HPDE6-E6E7 (cell line): Measurements from ENCODE around the gene PDSS2.
"Not testable (repeated sequence)": the region's sequence is repeated elsewhere in the genome, so short reads cannot be mapped to it uniquely, and the experiment has no call there.

Experiments
- DNase-seq: peaks from one replicate; pipeline ENCODE4 v3.0.0; 2011; ENCODE audit warnings: missing footprints; ENCODE audit errors: extremely low spot score

PDSS2 gene

DNA sequence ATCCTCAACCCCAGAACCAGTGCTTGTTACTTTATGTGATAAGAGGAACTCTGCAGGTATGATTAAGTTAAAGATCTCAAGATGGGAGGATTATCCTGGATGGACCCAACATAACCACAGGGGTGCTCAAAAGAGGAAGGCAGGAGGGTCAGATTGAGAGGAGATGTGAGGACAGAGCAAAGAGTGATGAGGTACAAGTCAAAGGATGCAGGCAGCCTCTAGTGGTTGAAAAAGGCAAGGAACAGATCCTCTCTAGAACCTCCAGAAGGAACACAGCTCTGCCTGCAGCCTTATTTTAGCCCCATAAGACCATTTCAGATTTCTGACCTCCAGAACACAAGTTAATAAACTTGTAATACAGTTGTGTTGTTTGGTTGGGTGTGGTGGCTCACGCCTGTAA is 41.2 kb downstream of the PDSS2 start:
- DNase-seq, result no peak

DNA sequence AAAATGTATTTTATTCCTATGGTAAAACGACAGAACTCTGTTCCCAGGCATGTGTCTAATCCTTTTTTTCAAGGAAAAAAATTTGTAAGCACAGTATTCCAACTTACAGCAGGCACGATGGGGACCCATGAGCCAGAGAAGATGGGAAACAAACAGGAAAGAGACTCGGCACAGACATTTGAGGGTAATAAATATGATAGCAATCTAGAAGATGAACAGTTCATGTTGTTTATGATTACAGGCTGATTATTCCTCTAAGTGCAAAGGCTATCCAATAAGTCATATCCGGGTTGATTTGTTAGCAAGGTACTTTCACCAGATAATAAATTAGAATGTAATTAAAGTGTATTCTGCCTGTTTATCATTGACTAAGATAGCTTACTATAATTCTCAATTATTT is 43.2 kb downstream of the PDSS2 start:
- no peak for DNase-seq

DNA sequence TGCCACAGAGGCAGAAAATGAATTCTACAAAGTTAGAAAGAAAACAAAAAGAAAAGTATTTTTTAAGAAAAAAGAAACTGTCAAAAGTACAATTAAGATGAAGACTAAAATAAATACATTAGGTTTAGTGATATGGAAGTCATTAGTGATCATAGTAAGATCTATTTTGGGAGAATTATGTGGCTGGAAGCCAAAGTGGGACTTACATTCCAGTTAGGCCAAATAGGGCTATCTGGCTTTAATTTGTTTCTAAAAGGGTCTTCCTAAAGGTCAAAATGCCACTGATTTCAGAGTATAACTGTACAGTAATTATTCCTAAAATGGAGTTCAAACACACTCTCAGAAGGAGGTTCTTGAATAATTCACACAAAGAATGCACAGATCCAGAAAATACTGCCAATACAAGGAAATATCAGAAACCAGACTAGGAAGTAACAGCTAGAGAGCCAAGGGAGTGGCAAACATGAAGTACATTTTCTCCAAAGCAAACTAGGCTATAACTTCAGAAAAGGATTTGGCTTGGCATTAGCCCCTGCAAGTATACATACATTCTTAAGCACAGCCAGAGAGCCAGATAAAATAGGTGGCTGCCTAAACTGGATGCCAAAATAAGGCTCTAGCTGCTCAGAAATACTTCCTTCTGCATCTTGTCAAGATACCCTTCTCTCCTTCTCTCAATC is 45.3 kb downstream of the PDSS2 start:
- DNase-seq, result no peak

DNA sequence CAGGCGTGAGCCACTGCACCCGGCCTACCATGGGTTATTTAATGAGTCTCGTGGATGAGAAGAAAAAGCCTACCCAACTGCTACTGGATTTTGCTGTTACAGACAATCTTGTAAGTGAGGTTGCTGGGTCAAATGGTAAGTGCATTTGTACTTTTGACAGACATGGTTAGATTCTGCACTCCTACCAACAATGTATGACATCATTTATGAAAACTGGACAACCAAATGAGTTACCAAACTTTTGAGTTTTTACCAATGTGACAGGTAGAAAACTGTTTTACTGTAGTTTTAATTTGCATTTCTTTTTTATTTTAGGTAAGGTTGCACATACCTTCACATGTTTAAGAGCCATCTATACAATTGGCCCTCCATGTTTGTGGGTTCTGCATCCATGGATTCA is 48.2 kb downstream of the PDSS2 start:
- DNase-seq, result no peak

DNA sequence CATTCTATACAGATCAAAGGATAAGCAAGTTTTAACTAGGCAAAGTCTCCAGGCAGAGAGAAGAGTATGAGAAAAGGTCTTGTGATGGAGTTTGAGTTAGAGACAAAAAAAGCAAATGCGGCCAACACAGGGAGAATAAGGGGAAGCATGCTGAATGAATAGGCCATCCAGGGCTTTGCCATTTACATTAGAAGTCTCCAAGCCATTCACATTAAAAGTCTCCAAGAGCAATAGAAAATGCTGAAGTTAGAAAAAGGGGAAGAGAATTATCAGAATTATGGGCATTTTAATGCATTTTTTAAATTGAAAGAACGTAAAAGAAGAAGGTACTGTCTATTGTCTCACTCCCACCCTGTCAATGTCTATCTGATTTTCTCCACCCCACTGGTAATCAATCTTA is 49.4 kb downstream of the PDSS2 start:
- no peak for DNase-seq

DNA sequence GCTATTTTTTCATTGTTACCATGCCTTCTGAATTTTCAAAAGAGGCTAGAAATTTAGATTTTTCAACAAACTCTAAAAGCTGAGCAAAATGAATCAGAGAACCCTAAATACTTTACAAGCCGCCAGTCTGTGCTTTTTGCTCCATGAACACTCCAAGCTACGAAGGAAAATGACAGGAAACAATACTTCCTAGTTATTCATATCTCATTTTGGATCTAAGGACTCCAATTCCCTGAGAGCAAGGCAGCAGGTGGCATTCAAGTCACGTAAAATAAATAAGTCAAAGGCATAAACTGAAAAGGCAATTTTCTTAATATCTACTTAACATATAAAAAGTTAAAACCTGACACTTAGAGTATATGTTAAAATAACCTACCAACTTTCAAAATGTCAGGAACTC is 50.6 kb downstream of the PDSS2 start:
- DNase-seq, result no peak

DNA sequence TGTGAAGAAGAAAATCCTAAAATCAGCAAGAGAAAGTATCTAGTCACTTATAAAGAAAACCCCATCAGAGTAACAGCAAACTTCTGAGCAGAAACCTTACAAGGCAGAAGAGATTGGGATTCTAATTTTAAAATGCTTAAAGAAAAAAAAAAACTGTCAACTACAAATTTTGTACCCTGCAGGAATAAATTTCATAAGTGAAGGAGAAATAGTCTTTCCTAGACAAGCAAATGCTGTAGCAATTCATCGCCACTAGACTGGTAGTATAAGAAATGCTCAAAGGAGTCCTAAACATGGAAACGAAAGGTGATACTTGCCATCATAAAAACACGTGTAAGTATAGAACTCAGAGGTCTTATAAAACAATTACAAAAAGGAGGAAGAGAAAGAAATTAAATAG is 54.4 kb downstream of the PDSS2 start:
- DNase-seq, result no peak

DNA sequence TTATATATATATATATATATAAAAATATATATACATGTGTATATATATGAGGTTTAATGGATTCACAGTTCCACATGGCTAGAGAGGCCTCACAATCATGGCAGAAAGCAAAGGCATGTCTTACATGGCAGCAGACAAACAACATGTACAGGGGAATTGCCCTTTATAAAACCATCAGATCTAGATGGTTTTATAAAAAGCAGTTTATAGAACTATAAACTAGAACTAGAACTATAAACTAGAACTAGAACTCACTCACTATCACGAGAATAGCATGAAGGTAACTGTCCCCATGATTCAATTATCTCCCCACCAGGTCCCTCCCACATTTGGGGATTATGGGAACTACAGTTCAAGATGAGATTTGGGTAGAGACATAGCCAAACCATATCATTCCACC is 56.8 kb downstream of the PDSS2 start:
- no peak for DNase-seq

DNA sequence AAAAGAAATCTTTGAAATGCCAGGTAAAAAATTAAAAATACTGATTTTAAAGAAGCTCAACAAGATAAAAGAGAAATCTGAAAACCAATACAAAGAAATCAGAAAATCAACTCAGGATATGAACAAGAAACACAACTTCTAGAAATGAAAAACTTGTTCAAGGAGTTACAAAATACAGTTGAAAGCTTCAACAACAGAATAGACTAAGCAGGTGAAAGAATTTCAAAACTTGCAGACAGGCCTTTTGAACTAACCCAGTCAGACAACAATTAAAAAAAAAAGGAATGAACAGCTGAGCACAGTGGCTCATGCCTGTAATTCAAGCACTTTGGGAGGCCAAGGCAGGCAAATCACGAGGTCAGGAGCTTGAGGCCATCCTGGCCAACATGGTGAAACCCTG is 57.8 kb downstream of the PDSS2 start:
- no peak for DNase-seq

DNA sequence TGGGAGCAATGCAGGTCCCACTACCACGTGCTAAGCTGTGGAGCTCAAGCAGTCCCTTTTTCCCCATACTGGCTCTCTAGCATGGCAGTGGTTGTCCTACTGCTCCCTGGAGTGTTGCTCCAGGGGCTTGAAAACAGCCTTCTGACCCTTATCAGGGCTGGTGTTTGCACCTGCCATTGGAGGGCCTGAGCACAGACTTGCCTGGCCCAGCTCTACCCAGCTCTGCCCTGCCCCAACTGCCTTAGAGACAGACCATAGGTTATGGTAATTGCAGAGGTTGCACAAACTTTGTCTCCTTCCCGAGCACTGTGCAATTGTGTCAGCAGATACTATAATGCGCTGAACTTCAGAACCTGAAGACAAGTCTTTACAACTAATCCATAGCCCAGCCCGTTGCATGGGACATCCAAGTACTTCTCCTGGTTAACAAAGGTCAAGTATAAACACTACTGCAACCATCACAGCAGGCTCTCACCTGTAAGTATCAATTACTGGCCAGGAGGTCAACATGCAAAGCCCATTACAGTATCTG is 58.7 kb downstream of the PDSS2 start:
- no peak for DNase-seq

DNA sequence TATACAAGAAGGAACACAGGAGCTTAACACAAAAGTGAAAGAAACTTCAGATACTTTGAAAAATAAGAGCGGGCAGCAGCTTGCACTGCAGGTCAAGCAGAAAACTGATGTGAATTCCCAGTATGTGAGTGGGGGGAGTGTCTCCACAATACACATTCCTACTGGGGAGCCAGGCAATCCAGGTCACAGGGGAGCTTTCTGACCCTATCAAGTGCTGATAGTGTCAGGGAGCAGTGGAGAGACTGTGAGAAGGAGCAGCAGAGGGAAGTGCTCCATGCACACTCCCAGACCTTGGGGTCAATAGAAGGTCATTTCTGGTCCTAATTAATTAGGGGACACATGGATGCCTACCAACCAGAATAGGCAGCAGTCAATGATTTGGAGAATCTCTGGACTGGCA is 59.4 kb downstream of the PDSS2 start:
- DNase-seq, result no peak

DNA sequence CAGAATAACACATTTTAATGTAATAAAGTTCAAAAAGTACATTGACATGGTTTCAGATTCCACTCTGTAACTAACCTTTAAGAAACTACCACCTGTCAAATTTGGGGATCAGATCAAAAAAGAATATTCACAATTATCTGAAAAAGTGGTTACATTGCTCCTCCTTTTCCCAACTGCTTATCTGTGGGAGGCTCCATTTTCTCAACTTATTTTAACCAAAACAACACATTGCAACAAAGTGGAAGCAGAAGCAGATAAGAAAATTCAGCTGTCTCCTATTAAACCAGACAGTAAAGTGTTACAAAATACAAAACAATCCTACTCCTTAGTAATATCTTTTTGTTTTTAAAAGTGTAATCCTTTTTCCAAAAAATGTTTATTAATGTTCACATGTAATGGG is 61.4 kb downstream of the PDSS2 start:
- DNase-seq, result no peak

DNA sequence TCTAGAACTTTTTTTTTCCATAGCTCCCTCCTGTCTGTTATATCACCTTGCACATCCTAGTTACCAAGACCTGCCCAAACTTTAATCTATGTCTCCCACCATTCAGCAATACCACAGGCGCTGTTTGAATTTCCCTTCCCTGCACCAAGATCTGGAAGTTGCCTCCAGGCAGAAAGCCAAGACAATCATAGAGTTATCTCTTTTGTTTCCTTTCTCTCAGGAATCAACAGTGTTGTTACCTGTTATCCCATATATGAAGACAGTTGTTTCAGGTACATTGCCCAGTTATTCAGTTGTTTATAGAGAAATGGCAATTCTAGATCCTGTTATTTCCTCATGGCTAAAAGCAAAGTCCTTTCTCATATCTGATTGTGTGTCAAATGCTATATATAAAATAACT is 63.2 kb downstream of the PDSS2 start:
- DNase-seq, result no peak

DNA sequence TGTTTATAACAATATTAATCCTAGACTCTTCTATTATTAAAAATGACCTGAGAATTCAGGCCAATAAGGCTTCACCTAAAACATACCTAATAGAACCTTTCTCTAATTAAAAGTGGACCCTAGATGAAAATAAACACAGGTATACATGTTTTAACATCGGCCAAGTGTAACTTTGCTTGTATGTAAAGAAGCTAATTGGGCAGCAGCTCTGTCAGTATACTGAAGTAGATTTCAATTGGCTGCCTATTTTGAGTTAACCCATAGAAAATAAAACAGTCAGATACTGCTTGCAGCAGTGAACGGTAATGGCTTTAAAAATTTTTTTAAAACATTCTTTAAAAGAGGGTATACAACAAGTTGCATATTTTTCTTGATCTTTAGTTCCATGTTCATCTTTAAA is 67.3 kb downstream of the PDSS2 start:
- DNase-seq, result no peak

DNA sequence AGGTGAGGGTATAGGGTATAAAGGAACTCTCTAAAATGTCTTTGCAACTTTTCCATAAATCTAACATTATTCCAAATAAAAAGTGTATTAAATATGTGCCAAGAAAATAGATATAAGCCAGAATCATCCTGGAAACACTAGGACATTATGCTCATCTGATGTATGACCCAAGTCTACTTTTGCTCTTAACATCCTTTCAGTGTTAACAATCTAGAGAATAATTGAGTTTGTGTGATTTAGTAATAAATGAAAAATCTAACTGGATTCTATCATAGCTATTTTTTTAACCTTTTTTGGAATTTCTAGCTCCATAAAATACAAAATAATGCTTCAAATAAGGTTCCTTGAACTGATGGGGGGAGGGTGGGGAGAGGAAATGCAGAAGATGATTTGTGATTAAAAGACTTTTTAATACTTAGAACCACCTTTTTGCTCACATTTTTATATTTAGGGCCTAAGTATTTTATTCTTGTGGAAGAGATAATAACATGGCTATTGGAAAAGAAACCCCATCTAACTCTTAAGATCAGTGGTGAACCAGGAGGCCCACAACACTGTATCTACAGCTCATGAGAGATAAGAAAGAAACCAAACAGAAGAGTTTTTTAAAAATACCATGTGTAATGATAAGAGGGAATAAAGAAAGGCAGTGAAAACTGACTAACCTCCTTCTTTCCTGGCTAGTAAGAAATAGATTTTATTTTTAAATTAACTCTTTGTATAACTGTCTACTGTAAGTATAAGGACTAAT is 68.5 kb downstream of the PDSS2 start:
- no peak for DNase-seq

DNA sequence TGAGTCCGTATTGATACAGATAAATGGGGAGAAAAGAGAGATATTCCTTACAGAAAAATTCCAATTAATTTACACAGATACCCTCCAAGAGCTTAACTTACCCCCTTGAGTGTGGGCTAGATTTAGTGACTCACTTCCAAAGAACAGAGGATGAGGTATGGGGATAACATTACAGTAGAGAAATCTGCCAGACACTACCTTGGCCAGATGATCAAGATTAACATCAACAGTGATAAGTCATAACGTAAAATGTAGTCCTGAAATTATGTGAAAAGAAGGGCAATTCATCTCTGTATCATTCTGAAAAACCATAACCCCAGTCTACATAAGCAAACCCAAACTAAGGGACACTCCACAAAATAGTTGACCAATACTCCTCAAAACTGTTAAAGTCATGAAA is 69.3 kb downstream of the PDSS2 start:
- no peak for DNase-seq

DNA sequence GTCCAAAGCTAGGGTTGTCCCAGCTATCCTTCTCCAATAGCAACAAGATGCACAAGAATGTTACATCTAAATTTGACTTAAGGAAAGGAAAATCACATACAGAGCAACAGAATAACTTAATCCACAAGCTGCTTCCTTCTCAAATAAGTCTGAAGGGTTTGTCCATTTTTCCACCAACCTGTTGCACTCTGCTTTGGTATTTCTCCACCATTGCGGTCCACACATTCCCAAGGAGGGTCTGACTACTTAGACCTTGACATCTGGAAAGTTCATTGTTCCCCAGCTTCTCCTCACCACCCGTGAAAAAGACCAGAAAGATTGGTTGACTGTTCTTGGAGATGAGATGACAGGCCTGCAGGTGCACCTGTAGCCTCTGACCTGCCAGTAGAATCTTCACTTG is 72.5 kb downstream of the PDSS2 start:
- no peak for DNase-seq

DNA sequence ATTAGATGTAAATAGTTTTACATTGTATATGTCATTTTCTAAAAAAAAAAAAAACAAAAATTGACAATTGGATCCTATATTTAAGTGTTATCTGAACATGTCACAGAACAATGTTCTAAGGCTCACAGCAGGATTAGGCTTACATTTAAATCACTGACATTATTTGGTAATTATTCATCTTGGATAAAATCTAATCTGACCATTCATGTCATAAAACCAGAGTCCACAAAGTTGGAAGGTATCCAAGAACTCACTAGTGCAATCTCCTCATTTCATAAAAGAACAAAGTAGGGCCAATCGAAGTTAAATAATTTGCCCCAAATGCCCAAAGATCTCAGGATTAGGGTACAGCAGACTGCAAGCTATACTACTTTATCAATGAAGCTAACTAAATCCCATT is 73.0 kb downstream of the PDSS2 start:
- no peak for DNase-seq

DNA sequence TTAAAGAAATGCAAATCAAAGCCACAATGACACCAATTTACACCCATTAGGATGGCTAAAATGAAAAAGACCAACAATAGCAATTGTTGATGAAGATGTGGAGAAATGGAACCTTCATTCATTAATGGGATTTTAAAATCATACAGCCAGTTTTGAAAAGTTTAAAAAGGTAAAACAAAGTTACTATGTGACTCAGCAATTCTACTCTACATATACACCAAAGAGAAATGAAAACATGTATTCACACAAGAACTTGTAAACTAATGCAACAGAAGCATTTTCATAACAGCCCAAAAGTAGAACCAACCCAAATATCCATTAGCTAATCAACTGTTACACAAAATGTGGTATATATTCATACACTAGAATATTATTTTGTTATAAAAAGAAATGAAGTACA is 75.7 kb downstream of the PDSS2 start:
- DNase-seq, result no peak

DNA sequence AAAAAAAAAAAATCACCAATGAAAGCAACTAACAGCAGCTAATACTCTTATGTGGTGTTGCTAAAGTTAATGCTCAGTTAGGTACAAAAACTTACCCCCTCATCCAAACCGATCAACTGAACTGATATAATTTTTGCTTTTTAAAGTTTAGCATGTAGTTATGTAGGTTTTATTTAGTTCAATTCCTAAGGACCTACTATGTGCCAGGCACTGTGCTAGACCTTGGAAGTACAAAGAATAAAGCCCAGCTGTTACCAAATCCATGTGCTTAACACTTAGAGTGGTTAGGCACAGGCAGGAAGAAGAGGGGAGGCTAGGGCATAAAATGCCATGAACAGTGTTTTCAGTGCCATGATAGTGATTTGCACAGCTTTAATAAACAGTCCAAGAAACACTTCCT is 85.1 kb downstream of the PDSS2 start:
- no peak for DNase-seq

DNA sequence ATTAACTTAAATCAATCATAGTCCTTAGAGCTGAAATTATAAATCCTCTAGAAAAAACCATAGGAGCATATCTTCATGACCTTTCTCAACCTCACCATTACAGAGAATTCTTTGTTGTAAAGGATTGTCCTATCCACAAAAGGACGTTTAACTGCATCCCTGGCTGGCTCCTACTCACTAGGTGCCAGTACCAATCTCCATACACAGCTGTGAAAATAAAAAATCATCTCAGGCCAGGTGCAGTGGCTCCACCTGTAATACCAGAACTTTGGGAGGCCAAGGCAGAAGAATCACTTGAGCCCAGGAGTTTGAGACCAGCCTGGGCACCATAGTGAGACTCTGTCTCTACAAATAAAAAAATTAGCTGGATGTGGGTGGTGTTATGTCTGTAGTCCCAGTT is 89.9 kb downstream of the PDSS2 start:
- no peak for DNase-seq

DNA sequence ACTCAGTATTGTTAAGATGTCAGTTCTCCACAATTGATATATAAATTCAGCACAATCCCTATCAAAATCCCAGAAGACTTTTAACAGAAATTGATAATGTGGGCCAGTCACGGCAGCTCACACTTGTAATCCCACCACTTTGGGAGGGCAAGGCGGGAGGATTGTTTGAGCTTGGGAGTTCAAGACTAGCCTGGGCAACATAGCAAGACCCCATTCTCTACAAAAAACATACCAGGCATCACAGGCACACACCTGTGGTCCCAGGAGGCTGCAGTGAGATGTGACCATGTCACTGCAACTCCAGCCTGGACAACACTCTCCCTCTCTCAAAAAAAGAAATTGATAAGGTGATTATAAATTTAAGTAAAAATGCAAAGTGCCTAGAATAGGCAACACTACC is 90.9 kb downstream of the PDSS2 start:
- no peak for DNase-seq

DNA sequence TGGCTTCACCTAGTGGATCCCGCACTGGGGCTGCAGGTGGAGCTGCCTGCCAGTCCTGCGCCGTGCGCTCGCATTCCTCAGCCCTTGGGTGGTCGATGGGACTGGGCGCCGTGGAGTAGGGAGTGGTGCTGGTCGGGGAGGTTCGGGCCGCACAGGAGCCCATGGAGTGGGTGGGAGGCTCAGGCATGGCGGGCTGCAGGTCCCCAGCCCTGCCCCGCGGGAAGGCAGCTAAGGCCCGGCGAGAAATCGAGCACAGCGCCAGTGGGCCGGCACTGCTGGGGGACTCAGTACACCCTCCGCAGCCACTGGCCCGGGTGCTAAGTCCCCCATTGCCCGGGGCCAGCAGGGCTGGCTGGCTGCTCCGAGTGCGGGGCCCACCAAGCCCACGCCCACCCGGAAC is 95.2 kb downstream of the PDSS2 start:
- not testable (repeated sequence) for DNase-seq
